HG03280 (cell line): Measurements from ENCODE around the gene CLEC2D.
"Not testable (repeated sequence)": the region's sequence is repeated elsewhere in the genome, so short reads cannot be mapped to it uniquely, and the experiment has no call there.

Source experiments
- ATAC-seq: cut with Tn5 transposase; IDR thresholded peaks from one replicate; pipeline ENCODE4 v1.9.1; 2021; ENCODE audit warnings: mild to moderate bottlenecking, moderate library complexity; ENCODE audit not compliant: unreplicated experiment

Gene CLEC2D

GRCh38 chr12:9651265-9651729 is 18.2 kb upstream of the CLEC2D start:
- no peak for ATAC-seq

- no peak for ATAC-seq
Measured at GRCh38 chr12:9660046-9660445, 9.5 kb upstream of the CLEC2D start.

GRCh38 chr12:9661720-9662119 is 7.8 kb upstream of the CLEC2D start:
- no peak for ATAC-seq

GRCh38 chr12:9662488-9662887 is 7.0 kb upstream of the CLEC2D start:
- ATAC-seq: no peak

- peak; percentile 43 for ATAC-seq
Measured at GRCh38 chr12:9667403-9668160, 1.9 kb upstream of the CLEC2D start.

GRCh38 chr12:9668161-9669018 is 1.1 kb upstream of the CLEC2D start:
- ATAC-seq: no peak

- no peak for ATAC-seq
Measured at GRCh38 chr12:9669019-9669326, 540 bp upstream of the CLEC2D start.

GRCh38 chr12:9672340-9672739 is 2.8 kb downstream of the CLEC2D start:
- ATAC-seq: not testable (repeated sequence)

GRCh38 chr12:9673404-9674225 is 4.1 kb downstream of the CLEC2D start:
- ATAC-seq: peak; percentile 34

GRCh38 chr12:9674226-9674590 is 4.7 kb downstream of the CLEC2D start:
- no peak for ATAC-seq

- ATAC-seq: not testable (repeated sequence)
Measured at GRCh38 chr12:9682508-9682907, 13.0 kb downstream of the CLEC2D start.

GRCh38 chr12:9682949-9683348 is 13.4 kb downstream of the CLEC2D start:
- ATAC-seq: not testable (repeated sequence)

- ATAC-seq: not testable (repeated sequence)
Measured at GRCh38 chr12:9685366-9685765, 15.9 kb downstream of the CLEC2D start.

- ATAC-seq: no peak
Measured at GRCh38 chr12:9685915-9686314, 16.4 kb downstream of the CLEC2D start.

- ATAC-seq: no peak
Measured at GRCh38 chr12:9687228-9687627, 17.7 kb downstream of the CLEC2D start.

- ATAC-seq: no peak
Measured at GRCh38 chr12:9692909-9693308, 23.4 kb downstream of the CLEC2D start.

GRCh38 chr12:9694241-9694640 is 24.7 kb downstream of the CLEC2D start:
- no peak for ATAC-seq

- ATAC-seq: not testable (repeated sequence)
Measured at GRCh38 chr12:9695150-9695549, 25.6 kb downstream of the CLEC2D start.

- ATAC-seq: not testable (repeated sequence)
Measured at GRCh38 chr12:9695661-9696060, 26.1 kb downstream of the CLEC2D start.

- no peak for ATAC-seq
Measured at GRCh38 chr12:9697619-9698018, 28.1 kb downstream of the CLEC2D start.

GRCh38 chr12:9698681-9699080 is 29.2 kb downstream of the CLEC2D start:
- no peak for ATAC-seq
